ENCODE measurements around the gene MS4A15. TPM values are rescaled to one million over a fixed set of nuclear protein-coding genes. Genes with fewer than 3 reads are reported as not detected.

The MS4A15 gene
- total RNA-seq, 4 donors from 2014 or later: not detected

GRCh38 chr11:60788401-60789125 is 31.9 kb downstream of the MS4A15 start:
- H3K9me3 ChIP-seq: no peaks in the 10 kb centered on the region
- H3K4me1 ChIP-seq: peaks cover 0 to 4% of the 10 kb centered on the region in 2 donors
- WGBS, 2 donors: 79 to 90% methylated on average over 7 of the region's 7 CpGs
- H3K27ac ChIP-seq: no peak overlapping the region
- H3K4me3 ChIP-seq (replicated peaks in 1 of 3): no peak overlapping the region
- no peaks in the 10 kb centered on the region for H3K36me3 ChIP-seq
- no peak for TF ChIP-seq POLR2A (IDR thresholded peaks at IDR 0.05)
- no peak for TF ChIP-seq CTCF (IDR thresholded peaks at IDR 0.05)
- DNase-seq: peak; percentile 33 to 60
- no peaks in the 10 kb centered on the region for H3K27me3 ChIP-seq
- intact Hi-C loops (cut with DNase I): no loop called here

GRCh38 chr11:60790726-60791125 is 34.1 kb downstream of the MS4A15 start:
- TF ChIP-seq POLR2A (IDR thresholded peaks at IDR 0.05) (no peak), CTCF (IDR thresholded peaks at IDR 0.05) (no peak)
- no peak overlapping the region for H3K4me3 ChIP-seq (replicated peaks in 1 of 3)
- intact Hi-C loops (cut with DNase I): no loop called here
- H3K4me1 ChIP-seq: peaks cover 0 to 4% of the 10 kb centered on the region in 2 donors
- no peaks in the 10 kb centered on the region for H3K27me3 ChIP-seq
- WGBS, 2 donors: 92 to 100% methylated on average over 3 of the region's 3 CpGs
- no peak for DNase-seq
- H3K9me3 ChIP-seq: no peaks in the 10 kb centered on the region
- no peak overlapping the region for H3K27ac ChIP-seq
- no peaks in the 10 kb centered on the region for H3K36me3 ChIP-seq

GRCh38 chr11:60791153-60791933 is 34.7 kb downstream of the MS4A15 start:
- Histone ChIP-seq H3K4me1 (peaks cover 0 to 4% of the 10 kb centered on the region in 2 donors), H3K27me3 (no peaks in the 10 kb centered on the region), H3K36me3 (no peaks in the 10 kb centered on the region), H3K9me3 (no peaks in the 10 kb centered on the region), H3K27ac (no peak overlapping the region), H3K4me3 (replicated peaks in 1 of 3) (no peak overlapping the region)
- TF ChIP-seq CTCF (IDR thresholded peaks at IDR 0.05) (no peak), POLR2A (IDR thresholded peaks at IDR 0.05) (no peak)
- no peak for DNase-seq
- intact Hi-C loops (cut with DNase I): no loop called here
- 93 to 99% methylated on average over 4 of the region's 4 CpGs for WGBS, 2 donors

- no peak for DNase-seq
- Histone ChIP-seq H3K27ac (no peak overlapping the region), H3K36me3 (no peaks in the 10 kb centered on the region), H3K4me3 (replicated peaks in 1 of 3) (no peak overlapping the region), H3K4me1 (no peaks in the 10 kb centered on the region), H3K9me3 (no peaks in the 10 kb centered on the region), H3K27me3 (no peaks in the 10 kb centered on the region)
- intact Hi-C loops (cut with DNase I): no loop called here
- 71 to 90% methylated on average over 3 of the region's 3 CpGs for WGBS, 2 donors
- TF ChIP-seq POLR2A (IDR thresholded peaks at IDR 0.05): no peak
- no peak for TF ChIP-seq CTCF (IDR thresholded peaks at IDR 0.05)
These were observed 35.9 kb downstream of the MS4A15 start for GRCh38 chr11:60792521-60792920.

- no peak overlapping the region for H3K27ac ChIP-seq
- TF ChIP-seq POLR2A (IDR thresholded peaks at IDR 0.05): no peak
- TF ChIP-seq CTCF (IDR thresholded peaks at IDR 0.05): no peak
- H3K27me3 ChIP-seq: no peaks in the 10 kb centered on the region
- H3K36me3 ChIP-seq: no peaks in the 10 kb centered on the region
- no peak for DNase-seq
- intact Hi-C loops (cut with DNase I): no loop called here
- WGBS, 2 donors: 57 to 85% methylated on average over 6 of the region's 6 CpGs
- no peaks in the 10 kb centered on the region for H3K9me3 ChIP-seq
- no peak overlapping the region for H3K4me3 ChIP-seq (replicated peaks in 1 of 3)
- no peaks in the 10 kb centered on the region for H3K4me1 ChIP-seq
These were observed 38.6 kb downstream of the MS4A15 start for GRCh38 chr11:60795291-60795690.
